Pons (tissue), 1 donor: Measurements from ENCODE around the gene TPRA1.

Experiments
- DNase-seq: peaks from one replicate; pipeline ENCODE4 v3.0.0-alpha.2; 2016; ENCODE audit warnings: low spot score

Gene TPRA1

GRCh38 chr3:127590282-127590592 is 296 bp downstream of the TPRA1 start:
- no peak for DNase-seq

DNA sequence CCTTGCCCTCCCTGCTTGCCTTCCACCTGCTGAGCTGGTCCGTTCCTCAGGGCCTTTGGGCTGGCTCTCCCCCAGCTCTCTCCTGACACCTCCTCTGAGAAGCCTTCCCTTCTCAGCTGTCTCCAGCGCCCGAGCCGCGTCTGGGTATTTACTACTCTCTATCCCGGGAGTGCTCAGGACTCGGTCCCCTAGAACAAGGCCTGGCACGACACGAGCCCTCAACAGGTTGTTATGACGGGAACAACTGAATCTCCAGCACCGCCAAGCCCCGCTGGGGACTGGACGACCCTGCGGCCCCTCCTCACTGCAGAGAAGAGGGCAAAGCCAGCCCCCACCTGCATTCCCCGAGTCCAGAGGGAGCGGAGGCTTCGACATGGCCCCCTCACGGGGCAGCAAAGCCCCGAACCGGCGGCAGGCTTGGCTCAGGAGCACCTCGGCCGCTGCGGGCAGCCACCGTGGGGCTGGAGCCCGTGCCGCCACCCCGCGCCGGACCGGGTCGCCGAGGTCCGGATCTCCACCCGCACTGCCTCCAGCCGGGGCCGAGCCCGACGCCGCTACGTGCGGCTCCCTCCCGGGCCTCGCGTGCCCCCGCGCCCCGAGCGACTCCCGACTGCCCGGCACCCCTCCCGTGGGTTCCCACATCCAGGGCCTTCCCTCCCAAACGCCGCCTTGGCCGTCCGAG is 792 bp downstream of the TPRA1 start:
- no peak for DNase-seq

DNA sequence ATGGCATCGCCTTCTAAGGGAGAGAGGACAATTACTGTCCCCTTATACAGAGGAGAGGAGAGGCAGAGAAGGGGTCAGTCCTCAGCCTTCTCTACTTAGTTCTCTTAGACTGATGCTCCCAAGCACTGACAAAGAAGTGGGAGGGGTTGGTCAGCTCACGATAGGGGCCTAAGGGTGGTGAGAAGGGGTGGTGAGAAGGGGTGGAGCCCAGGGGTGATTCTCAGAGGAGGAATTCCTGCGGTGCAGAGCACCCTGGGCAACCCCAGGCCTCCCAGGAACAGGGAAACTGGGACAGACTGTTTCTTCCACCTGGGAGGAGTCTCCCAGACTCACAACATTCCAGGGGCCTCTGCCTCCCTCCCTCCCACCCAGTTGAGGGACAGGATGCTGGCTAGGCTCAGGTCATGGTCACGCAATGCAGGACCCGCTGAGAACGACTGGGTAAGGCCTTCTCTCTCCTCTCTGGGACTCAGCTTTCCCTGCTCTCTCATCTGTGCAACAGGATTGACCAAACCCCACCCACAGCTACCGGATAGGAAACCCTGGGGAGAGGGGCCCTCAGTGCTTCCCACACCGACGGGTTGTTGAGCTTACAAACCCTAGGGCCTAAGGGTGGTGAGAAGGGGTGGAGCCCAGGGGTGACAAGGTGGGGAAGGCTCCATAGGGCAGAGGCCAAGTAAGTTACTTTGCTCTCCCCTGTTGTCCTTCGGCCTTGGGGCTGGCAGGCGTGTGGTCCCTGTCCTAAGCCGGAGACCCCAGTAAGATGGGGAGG is 1.5 kb downstream of the TPRA1 start:
- DNase-seq = no peak

DNA sequence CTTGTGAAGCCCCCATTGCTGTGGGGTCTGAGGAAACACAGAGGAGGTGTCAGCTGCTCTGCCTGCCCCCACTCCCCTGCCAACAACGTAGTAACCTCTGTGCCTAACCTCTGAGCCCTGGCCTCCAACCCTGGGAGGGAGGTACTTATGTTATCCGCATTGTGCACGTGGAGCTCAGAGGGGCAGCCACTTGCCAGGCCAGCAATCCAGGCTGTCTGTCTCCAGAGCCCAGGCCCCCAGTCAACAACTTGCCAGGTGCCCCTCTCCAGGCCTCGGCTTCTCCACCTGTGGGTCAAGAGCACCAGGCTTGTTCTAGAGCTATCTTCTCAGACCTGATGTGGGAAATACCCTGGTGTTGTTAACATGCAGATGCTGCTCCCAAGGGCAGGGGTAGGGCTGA is 2.7 kb downstream of the TPRA1 start:
- DNase-seq = no peak

GRCh38 chr3:127585813-127586413 is 4.6 kb downstream of the TPRA1 start:
- DNase-seq = no peak

DNA sequence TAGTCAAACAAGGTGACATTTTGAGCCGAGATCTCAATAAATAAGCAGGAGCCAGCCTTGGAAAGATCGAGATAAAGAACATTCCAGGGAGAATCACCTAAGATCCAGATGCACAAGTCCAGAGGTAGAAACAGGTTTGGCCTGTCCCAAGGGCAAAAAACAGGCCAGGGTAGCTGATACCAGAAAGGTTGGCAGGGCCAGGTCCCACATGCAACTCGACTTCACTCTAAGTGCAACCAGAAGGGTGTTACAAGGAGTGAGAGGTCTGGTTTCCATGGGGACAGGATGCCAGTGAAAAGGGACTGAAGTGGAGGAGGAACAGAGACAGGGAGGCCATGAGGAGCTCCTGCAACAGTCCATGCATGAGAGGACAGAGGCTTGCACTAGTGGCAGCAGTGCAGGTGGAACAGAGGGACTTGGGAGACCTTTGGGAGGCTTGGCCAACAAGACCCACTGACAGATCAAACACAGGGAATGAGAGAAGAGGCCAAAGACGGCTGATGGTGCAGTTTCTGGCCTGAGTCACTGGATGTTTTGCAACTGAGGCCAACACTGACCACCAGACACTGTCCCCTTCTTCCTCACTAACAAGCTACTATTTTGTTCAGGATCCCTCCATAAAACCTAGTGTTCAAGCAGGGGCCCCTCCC is 5.2 kb downstream of the TPRA1 start:
- no peak for DNase-seq

DNA sequence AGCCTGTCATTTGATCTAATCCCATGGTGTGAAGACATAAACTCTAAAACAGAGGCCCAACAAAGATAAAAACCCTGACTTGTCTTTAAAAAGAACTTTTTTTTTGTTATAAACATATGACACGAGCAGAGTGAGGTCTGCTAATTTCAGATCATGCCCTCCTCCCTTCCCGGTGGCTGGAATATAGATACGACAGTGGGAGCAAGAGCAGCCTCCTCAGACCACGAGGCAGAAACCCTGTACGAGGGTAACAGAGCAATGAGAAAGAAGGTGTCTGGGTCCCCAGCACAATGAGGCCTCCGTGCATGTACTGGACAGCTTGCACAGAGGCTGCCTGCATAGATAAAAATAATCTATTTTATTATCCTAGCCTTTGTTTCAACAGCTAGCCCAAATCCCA is 5.8 kb downstream of the TPRA1 start:
- DNase-seq = no peak

GRCh38 chr3:127580327-127581060 is 10.0 kb downstream of the TPRA1 start:
- DNase-seq = no peak

GRCh38 chr3:127578802-127579201 is 11.7 kb downstream of the TPRA1 start:
- no peak for DNase-seq

- no peak for DNase-seq
Measured at GRCh38 chr3:127578168-127578567, 12.4 kb downstream of the TPRA1 start.

DNA sequence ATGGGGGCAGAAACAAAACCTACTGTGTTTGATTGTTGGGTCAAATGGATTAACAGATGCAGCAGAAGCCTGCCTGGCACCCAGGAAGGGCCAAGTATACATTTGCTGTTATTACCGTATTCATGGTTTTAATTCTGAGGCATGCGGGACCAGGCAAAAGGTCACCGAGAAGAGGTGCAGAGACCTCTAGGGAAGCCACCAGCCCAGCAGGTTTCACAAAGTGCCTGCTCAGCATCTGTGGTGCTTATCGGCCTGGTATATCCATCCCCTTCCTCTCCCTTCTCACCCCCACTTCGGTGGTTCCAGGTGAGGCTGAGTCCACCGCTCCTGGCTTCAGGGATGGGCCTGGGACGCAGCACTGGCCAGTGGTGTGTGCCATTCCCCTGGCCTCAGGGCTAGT is 13.1 kb downstream of the TPRA1 start:
- no peak for DNase-seq

DNA sequence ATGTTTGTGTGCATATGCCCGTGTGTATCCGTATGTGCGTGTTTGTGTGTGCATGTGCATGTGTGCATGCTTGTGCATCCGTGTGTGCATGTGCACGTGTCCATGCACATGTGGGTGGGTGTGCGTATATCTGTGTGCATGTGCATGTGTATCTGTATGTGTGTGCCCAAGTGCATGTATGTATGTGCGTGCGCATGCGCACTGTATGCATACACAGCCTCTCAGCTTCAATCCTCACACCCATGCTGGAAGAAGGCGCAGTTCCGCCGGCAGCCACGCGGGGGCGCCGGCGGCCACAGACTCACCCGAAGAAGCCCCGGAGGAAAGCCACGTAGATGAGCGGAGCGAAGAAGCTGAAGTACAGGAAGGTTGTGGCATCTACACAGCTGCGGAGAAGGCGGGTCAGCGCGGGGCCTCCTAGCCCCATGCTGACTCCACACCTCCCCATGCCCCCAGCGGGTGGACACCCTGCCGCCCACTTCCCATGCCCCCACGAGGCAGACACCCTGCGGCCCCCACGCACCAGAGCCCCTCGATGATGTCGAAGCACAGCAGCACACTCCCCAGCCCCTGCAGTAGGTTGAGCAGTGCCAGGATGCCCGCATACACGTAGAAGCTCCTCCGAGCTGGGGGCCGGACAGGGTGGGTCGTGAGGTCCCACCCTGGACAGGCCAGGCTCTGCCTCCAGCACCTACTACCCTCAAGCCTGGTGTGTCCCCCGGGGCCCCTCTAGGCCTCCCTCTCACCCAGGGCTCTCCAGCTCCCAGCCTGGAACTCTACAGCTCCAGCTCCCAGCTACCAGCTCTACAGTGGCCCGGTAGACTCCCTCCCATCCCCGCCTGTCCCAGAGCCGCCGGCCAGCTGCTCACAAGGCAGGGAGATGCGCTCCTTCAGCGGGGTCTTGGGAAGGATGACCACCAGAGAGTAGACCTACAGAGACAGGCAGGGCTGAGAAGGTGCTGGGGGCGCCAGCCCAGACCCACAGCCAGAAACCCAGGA is 15.4 kb downstream of the TPRA1 start:
- peak; percentile 90 for DNase-seq

DNA sequence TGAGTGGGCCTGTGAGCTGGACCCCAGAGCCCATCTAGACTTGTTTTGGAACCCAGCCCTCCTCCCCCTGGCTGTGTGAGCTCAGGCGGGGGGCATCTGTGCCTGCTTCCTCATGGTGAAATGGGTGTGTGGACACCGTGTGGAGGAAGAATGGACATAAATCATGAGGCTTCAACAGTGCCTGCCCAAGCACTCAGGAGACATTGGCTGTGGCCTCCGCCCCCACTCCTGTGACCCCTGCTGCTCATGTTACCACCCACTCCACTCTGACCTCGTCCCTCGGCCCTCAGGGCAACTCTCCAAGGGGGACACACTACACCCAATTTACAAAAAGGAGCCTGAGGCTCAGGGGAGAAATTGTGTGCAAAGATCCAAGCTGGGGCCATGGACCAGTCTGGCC is 16.6 kb downstream of the TPRA1 start:
- no peak for DNase-seq

DNA sequence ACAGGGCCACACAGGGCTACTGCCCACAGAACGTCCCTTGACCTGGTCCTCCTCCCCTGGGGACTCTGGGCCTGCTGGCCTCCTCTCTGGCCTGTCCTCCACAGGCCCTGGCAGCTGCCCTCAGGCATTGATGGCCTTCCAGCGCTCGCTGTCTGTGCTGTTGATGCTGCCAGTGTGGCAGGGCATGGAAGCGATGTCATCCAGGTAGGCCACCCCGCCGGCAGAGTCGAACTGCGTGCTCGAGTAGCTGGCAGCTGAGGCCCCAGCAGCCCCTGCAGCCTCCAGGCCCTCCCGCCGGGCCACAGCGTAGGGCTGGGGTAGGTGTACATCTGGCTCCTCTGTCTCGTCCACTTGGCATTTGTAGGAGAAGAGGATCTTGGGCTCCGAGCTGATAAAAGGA is 17.1 kb downstream of the TPRA1 start:
- DNase-seq = no peak

GRCh38 chr3:127572735-127573134 is 17.8 kb downstream of the TPRA1 start:
- DNase-seq = no peak

- DNase-seq = no peak
Measured at GRCh38 chr3:127572186-127572585, 18.3 kb downstream of the TPRA1 start.

DNA sequence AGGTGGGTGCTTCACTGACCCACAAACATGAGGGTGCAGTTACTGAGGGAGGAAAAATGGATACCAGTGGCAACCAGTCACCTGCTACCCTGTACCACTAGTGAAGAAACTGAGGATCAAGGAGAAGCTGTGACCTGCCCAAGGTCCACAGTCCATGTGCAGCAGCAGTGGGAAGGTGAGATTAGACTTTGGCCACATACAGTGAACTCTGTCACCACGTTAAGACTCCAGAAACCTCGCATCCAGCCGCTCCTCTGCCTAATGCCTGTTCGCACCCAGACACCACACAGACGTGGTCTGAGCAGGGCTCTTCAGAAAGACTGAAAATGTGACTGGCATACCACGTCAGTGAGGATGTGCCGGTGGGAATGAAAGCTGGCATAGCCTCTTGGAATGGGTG is 20.0 kb downstream of the TPRA1 start:
- DNase-seq = no peak

- DNase-seq = no peak
Measured at GRCh38 chr3:127569160-127569559, 21.4 kb downstream of the TPRA1 start.

DNA sequence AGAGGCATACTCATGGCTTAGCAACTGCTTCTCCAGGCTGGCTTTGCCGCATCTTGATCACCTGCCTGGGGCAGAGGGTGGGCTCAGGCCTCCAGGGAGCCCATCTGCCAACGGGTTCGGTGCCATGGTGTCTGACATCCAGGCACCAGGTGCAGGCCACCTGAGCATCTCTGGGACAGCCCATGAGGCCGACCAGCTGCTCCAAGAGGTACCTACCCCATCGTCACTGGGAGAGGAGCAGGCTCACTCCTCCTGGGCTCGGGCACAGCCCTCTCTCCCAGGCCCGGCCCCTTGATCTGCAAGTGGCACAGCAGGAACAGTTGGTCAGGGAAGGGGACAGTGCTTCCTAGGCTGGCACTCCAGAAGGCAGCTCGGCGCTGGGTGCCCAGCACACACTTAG is 21.9 kb downstream of the TPRA1 start:
- no peak for DNase-seq

DNA sequence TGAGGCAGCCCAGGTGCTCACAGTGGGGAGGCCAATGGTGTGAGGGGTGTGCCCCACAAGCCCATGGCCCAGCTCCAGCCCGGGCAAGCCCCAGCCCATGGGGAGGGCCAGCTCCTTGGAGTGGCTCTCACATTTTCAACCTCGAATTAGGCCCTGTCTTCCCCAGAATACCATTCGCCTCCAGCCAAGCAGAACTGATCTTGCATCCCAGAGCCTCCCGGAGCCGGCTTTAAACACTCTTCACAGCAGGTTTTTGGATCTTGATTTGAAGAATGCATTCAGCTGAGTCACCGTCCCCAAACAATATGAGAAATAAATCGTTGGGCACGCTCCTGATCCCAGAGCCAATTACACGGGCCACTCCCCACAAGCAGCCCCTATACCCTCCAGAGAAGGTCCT is 23.7 kb downstream of the TPRA1 start:
- no peak for DNase-seq

DNA sequence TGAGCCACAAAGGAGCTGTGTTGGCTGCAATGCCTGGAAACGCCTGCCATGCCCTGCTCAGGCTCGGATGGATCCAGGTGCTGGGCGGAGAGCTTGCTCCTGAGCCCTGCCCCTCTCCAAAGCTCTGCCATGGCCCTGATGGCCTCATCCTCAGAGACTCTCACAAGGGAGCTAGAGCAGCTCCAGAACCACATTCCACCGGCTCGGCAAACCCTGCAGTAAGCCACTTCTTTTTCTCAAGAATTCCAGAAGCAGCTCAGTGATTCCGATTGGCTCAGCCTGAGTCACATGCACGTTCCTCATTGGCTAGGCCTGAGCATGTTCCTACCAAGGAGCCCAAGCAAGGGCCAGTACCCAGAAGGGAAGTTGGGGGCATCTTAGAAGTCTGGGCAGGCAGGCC is 24.8 kb downstream of the TPRA1 start:
- no peak for DNase-seq
